ENCODE measurements around the gene SH3BGRL2.

The SH3BGRL2 gene

DNA sequence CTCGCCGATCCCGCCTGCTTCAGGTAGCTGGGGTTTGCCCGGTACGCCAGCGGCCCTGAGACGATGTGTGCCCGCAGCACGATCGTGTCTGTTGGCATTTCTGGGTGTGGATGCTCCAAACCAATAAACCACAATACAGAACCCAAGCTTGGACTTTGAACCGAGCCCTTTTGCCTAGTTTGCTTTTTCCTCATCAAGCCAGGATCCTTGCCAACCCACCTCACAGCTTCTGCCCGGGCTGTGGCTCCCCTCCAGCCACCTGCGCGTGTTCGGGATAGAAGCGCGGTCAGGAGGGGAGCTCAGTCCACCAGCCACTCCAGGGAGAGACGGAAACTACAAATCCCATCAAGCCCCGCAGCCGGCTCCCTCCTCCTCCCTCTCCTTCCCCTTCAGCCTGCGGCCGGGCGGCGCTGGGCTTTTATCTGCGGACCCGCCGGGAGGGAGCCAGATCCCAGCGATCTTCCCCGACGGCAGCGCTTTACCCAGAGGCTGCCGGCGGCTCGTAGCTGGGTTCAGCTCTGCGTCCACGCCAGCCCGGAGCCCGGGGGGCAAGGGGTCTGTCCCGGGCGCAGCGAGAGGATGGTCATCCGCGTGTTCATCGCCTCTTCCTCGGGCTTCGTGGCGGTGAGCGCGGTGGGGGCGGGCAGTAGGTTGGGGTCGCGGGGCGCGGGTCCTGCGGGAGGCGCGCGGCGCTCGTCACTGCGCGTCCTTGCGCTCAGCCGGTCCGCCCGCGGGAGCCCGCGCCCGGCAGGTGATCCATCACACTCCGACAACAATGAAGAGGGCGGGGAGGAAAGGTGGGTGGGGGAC lies at the start of gene SH3BGRL2:
Gene SH3BGRL2, plus strand, starts transcription at position 447 of the 810 bp plus-strand sequence. Its CDS starts 133 bp downstream, at position 580.
- DNase-seq (ENCODE audit: low read depth in 2 of 2): peak; percentile 6 to 7

DNA sequence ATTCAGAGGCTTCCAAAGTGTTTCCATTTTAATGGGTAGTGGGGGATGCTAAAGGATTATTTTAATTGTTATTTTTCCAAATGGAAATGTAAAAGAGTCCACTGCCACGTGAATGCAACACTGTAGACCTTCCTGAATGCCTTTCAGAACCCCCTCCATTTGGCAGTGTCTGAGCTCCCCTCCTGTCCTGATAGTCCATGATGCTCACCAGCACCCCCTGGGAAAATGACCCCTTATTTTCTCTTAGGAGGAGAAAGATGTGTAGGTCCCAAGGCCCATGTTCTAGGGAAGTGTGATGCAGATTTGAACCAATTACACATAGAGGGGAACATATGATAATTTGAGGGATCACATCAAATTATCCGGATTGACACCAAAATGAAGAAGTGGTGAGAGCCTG lies 46.8 kb upstream of the SH3BGRL2 start:
- no peak for DNase-seq (ENCODE audit: low read depth in 2 of 2)

DNA sequence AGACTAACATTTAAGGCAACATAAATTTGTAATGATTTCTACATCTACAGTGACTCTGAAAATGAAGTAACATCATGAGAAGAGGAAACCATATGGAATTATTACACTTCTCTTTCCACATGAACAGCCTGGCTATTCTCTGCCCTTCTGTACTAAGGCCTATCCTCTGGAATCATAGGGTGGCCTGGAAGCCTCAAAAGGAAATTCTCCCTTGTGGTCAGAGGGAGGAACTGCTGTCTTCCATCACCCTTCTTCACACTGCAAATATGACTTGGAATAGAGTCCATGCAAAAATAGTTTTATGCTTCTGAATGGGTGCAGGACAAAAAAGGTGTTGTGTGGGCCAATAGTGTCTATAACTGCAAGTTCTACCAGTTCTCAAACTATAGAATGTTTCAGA lies 44.6 kb upstream of the SH3BGRL2 start:
- no peak for DNase-seq (ENCODE audit: low read depth in 2 of 2)

DNA sequence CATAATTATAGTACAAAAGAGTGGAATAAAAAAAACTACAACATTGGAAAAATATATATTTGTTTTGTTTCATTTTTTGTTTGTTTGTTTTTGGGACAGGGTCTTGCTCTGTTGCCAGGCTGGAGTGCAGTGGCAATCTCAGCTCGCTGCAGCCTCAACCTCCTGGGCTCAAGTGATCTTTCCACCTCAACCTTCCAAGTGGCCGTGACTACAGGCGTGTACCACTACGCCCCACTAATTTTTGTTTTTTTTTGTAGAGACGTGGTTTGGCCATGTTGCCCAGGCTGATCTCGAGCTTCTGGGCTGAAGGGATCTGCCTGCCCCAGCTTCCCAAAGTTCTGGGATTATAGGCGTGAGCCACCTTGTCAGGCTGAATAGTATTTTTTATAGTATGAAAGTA lies 41.4 kb upstream of the SH3BGRL2 start:
- DNase-seq (ENCODE audit: low read depth in 2 of 2): no peak

DNA sequence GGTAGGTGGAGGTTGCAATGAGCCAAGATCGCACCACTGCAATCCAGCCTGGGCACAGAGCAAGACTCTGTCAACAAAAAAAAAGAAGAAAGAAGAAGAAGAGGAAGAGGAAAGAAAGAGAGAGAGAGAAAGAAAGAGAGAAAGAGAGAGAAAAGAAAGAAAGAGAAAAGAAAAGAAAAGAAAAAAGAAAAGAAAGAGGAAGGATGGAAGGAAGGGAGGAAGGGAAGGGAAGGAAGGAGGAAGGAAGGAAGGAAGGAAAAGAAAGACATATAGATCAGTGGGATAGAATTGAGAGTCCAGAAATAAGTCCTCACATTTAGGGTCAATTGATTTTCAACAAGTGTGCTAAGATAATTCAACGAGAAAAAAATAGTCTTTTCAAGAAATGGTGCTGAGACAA lies 34.0 kb upstream of the SH3BGRL2 start:
- DNase-seq (ENCODE audit: low read depth in 2 of 2): no peak

DNA sequence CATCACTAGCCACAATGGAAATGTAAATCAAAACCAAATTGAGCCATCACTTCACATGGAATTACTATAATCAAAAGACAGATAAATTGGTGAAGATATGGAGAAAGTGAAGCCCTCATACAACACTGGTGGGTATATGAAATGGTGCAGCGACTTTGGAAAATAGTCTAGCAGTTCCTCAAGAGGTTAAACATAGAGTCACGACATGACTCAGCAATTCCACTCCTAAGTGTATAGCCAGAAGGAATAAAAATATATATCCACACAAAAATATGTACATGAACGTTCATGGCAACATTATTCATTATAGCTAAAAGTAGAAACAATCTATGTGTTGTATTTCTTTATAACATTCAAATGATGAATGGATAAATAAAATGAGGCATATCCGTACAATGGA lies 33.1 kb upstream of the SH3BGRL2 start:
- no peak for DNase-seq (ENCODE audit: low read depth in 2 of 2)

DNA sequence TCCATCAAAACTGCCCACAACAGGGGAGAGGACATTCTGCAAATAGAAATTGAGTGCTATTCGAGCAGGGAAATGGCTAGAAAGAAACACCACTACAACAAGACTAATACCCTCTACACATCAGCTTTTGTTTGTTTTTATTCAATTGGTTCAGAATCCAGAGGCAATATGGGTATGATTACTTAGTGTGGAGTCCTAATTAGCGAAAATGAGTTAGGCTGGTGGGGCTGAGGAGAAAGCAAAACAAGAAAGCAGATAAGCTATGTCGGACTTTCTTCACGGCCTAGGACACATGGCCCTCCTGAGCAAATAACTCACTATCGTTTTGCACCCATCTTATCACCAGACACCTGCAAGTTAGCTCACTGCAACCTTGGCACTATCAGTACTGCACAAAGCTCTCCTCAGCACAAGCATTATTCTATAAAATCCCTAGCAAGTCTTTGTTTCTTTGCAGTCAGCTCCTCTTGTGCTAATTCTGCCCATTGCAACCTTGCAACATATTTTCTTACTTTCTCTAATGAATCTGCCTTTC lies 31.3 kb upstream of the SH3BGRL2 start:
- no peak for DNase-seq (ENCODE audit: low read depth in 2 of 2)

DNA sequence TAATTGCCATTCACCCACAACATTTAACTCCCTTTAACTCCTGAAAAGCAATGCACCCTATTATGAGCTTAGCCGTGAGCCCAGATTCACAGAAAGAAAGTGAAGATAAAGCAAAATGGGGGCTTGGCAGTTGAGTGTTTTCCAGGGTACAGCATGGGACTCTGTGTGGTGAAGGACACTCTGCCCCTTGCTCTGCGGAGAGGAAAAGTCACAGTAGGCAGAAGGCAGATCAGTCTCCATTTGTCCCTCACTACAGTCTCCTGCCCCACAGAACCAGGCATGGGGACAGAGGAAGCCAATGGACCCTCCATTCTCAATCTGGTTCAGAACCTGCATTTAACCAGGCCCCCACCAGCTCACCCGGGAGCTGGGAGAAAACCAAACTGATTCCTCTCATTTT lies 30.8 kb upstream of the SH3BGRL2 start:
- DNase-seq (ENCODE audit: low read depth in 2 of 2): no peak

DNA sequence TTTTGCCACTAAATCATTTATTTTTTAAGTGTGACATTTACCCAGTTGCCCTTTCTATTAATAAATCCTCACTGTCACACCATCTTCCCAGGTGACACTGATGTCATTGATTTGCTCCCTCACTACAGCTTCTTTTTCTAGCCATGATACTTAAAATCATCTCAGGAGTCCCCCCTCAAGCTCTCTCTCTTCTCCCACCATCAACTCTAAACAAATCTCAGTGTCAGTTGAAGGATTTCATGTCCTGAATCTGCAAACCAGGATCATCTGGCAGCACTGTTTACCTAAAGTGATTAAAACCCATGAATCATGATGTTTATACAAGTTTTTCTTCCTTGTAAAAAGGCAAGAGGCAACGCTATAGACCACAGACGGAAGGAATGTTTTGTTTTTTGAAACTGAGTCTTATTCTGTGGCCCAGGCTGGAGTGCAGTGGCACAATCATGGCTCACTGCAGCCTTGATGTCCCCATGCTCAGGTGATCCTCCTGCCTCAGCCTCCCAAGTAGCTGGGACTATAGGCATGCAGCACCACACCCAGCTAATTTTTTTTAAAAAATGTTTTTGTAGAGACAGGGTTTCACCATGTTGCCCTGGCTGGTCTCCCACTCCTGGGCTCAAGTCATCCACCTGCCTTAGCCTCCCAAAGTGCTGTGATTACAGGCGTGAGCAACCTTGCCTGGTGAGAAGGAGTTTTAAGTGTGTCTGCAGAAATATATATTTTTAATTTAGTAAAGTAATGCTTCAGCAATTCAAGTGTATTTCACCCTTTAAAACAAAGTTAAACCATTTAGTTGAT lies 30.1 kb upstream of the SH3BGRL2 start:
- no peak for DNase-seq (ENCODE audit: low read depth in 2 of 2)

DNA sequence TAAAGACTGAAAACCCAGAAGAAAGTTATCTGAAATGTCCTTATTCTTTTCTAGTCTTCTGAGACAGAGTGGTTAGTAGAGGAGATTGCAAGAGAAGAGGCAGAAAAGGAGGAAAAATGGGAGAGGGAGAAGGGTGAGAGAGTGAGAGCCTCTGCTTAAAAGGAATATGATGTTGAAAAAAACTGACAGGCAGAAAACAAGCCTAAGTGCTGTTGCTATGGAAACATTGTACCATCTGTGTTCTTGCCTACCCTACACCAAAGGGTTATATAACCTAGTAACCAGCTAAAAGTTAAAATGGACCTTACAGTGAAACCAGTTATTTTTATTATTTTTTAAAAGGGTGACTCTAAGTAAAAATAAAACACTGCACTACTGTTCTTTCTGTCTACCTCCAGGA lies 28.3 kb upstream of the SH3BGRL2 start:
- DNase-seq (ENCODE audit: low read depth in 2 of 2): no peak

DNA sequence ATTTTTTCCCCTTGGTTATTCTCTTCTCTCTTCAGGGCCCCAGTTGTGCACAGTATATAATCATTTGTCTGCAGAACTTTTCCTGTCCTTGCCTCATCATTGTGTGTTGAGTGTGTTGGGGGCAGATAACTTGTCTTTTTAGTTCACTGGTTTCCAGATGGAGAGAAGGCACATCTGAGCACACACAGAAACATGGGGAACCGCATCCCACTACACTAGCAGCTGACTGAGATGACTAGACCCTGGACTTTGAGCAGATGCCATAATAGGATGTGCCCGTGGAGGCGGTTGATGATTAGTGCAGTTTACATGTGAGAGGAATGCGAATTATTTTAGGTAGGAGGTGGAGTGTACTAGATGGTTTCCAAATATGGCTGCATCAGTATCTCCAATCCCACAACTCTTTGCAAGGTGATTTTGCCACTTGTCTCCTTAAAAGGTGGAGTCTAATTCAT lies 26.5 kb upstream of the SH3BGRL2 start:
- DNase-seq (ENCODE audit: low read depth in 2 of 2): no peak

DNA sequence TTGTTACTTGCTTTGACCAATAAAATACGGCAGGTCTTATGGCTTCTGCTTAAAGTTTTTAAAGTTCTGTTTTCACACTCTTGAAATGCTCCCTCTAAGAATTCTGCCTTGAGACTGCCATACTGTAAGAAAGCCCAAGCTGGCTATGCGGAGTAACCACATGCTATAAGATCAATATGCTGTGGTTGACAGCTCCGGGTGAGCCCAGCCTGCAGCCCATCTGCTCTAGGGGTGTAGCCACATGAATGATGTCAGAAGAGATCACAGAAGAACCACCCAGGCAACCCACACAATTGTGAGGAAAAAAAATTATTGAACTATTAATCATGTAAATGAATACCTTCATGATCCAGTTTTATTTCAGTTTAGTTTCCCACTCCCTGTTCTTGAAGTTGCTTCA lies 26.1 kb upstream of the SH3BGRL2 start:
- no peak for DNase-seq (ENCODE audit: low read depth in 2 of 2)

DNA sequence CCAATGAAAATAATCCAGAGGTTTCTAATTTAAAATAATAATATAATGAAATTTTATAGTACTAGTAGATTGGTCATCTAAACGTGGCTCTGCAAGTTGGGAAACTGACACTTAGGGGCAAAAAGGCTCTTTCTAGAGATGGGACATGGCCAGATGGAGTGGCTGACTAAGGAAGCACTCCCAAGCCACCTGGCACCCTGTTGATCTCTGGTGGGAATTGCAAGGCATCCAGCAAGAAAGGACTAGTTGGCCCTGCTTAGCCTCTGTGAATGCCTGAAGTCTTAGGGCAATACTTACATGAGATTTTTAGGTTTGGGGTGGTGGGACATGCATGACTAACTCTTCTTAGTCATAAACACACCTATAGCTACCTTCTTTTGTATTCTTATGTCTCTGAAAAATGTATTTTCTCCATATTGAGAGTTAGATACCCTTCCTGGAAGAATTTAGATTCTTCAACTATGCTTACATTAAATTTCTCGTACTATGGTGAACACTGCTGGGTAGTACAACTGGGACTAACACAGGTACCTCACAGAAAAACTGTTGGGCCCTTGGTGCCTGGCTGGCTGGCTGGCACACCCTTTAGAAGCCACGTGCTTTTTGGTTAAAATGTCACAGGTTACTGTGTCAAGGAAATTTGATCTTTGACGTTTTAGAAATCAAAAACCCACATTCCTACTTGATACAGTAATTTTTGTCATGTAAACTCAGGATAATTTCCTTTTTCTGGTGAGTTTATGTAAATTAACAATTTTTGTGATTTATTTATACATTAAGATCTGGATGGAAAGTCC lies 25.0 kb upstream of the SH3BGRL2 start:
- no peak for DNase-seq (ENCODE audit: low read depth in 2 of 2)

DNA sequence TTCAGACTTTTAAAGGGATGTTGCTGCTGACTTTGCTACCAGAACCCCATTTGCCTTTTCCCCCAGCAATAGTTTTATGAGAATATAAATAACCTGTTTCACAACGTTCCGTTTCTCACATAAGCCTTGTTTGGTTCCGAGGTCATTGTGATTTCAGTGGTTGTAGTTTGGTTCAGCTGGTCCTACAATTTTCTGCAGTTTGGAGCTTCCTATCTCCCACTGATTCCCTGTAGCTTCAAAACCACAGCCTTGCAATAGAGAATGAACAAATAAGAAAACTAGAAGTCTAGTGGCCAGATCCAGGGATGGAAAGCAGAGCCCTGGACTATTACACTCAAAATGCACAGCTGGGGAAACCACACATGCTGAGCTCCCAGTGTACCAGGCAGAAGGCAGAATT lies 24.1 kb upstream of the SH3BGRL2 start:
- no peak for DNase-seq (ENCODE audit: low read depth in 2 of 2)

DNA sequence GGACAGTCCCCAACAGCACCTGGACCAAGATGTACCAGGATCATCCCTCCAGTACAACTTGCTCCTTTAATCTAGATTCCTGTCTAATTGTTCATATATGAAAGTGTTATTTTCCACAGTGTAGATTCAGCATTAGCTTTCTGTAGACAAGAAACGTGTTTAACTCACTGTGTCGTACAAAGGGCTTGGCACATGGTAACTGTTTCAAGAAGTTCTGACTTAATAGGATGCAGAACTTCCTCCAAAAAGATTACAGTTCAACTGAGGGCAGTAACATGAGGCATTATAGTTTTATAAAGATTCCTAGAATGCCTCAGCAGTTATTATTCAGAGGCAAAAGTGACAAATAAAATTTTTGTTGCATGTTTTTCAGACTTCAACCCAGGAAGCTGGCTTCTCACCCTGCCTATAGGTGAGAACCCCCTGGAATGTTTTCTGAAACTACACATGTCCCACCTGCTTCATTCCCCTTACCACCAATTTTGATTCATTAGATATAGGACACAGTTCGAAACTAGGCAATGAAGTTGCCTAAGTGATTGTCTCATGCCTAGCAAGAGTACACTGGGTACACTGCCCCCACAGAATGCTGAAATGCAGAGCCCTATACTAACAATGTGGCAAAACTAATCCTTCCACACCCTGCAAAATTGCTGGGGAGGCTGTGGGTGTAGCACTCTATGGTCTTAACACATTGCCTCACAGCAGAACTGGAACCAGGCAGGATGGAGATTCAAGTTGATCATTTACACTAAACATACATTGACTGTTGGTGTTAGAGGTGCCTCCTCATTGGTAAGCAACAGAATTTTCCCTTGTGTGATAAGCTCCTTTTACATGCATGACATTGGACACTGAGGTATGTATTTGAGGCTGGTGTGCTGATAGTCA lies 22.6 kb upstream of the SH3BGRL2 start:
- no peak for DNase-seq (ENCODE audit: low read depth in 2 of 2)

DNA sequence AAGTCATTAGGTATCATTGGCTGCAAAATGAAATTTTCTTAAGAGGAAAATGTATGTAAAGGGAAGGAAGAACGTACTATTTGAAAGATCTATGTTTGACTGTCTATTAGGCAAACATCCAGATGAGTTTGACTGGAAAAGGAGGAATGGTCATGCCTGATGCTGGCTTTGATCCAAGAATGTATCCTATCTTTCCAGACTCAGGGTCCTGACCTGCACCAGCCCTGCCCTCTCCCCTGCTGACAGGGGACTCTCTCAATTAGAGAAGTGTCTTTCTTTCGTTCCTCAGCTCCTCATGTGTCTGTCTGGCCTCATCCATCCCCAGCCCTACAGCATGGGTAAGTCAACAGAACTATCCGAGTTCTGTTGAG lies 21.9 kb upstream of the SH3BGRL2 start:
- DNase-seq (ENCODE audit: low read depth in 2 of 2): no peak

DNA sequence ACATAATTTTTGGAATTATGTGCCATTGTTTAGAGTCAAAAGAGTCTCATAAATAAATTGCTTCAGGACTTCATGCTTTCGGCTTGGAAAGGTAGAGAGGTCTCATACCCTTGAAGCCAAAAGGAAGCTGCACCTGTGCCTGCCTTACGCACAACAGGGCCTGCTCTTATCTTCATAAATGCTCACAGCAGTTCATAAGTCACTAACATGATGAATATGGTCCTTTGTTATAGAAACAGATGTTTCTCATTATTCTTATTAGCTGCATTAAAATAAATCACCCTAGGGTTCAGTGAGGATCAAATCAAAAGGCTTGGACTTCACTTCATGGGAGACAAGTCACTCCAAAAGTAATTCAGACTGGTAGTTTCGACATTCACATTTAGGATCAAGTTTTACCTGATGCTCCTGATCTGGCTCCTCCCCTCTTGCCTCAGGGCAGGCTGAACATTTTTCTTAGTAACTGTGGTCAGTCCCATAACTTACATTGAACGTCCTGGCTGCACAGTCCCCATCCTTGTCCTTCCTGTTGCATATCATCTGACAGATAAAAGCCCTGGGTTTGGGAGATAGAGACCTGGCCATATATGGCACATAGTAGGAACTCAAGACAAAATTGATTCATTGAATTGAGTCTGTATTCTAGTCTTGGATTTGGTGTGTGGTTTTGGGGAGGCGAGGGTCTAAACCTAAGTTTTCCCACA lies 20.7 kb upstream of the SH3BGRL2 start:
- no peak for DNase-seq (ENCODE audit: low read depth in 2 of 2)

DNA sequence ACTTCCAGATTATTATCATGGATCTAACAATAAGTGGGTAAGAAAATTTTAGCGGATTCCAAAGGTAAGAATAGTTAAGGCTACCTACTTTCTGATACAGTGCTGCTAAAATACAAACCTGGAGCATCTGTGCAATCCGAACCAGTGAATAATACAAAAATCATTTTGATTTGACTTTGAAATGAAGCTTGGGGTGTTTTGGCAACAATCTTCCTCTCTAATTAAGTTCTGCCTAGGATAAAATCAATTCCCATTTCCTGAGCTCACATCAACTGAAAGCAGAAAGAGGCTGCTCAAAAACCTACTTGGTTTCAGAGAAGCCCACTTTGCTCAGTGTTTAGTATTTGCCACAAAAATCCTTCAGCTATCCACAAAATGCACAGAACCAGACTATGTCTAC lies 18.7 kb upstream of the SH3BGRL2 start:
- DNase-seq (ENCODE audit: low read depth in 2 of 2): no peak

DNA sequence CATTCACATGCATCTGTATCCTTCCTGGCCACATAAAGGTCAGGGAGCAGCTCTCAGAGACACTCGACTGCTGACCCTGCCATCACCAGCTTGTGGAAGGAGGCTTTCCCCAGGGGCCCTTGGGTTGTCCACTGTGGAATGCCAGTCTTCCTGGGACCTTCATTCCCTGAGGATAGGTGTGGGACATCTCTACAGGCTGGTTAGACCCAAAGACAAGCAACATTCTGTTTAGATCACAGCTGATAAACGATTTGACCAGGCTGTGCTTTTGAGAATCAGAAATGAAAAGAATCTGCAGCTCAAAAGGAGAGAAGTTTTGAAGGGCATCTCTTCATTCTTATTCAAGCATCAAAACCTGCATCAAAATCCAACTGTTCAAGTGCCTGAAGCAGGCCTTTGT lies 18.2 kb upstream of the SH3BGRL2 start:
- DNase-seq (ENCODE audit: low read depth in 2 of 2): no peak

DNA sequence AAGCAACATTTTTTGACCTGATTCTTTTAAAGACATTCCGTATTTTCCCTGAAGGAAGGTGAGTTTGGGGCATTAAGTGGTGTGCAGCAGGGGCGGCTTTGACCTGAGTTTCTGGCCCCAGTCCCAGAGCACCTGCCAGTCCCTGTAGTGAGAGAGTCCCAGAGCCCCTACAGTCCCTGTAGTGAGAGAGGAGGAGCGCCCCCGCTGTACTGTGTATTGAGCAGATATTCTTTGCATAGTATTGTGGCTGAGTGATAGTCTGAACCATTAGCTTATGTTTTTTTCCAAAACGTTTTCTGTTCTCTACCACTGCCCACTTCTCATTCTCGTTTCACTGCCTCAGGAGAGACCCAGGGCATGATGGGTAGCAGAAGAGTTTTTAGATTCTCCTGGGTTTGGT lies 17.2 kb upstream of the SH3BGRL2 start:
- no peak for DNase-seq (ENCODE audit: low read depth in 2 of 2)
